Suprapubic skin (tissue), 4 donors: ENCODE data around the gene PRSS57.

Experiments used
- CTCF ChIP-seq, 2 donors: fragments of 200-600 bp in 1 of 2; fragments of 450-650 bp in 1 of 2; sonication (generic) in 1 of 2; IDR thresholded peaks; one replicate each; pipeline ENCODE4 v1.5.1; 2016 to 2019; ENCODE audit warnings: antibody characterized with exemption in 2 of 2, mild to moderate bottlenecking in 1 of 2, moderate library complexity in 1 of 2
- EP300 ChIP-seq: sonication (generic); formaldehyde crosslinking; IDR thresholded peaks from one replicate; pipeline ENCODE4 v1.6.1; 2017; ENCODE audit warnings: antibody characterized with exemption
- POLR2AphosphoS5 ChIP-seq, 3 donors: sonication (generic); formaldehyde crosslinking; IDR thresholded peaks; one replicate each; pipeline ENCODE4 v1.6.1; 2017; ENCODE audit warnings: antibody characterized with exemption in 3 of 3

GRCh38 chr19:651991-652390 is 43.3 kb downstream of the PRSS57 start:
- TF ChIP-seq CTCF (IDR thresholded peaks at IDR 0.05) = no peak
- TF ChIP-seq POLR2AphosphoS5 (IDR thresholded peaks at IDR 0.05) = no peak
- TF ChIP-seq EP300 = no peak
